ENCODE measurements around the gene CDHR3.

CDHR3 gene

DNA sequence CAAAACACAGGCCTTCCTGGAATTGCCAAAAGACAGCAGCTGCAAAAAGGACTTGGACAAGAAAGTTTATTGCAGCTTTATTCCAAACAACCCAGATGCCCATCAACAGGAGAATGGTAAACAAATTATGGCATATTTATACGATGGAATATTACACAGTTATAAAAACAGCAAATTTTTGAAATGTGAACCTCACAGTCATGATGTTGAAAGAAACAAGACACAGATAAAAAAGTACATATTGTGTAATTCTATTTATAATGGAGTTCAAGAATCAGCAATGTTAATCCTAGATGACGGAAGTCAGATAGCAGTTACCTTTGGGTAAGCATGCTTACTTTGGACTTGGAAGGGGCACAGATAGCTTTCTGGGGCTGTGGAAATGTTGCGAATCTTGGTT is 104.6 kb downstream of the CDHR3 start:
- DNase-seq (ENCODE audit: low read depth) = no peak

- DNase-seq (ENCODE audit: low read depth) = no peak
Measured at GRCh38 chr7:106068538-106068961, 105.5 kb downstream of the CDHR3 start.

DNA sequence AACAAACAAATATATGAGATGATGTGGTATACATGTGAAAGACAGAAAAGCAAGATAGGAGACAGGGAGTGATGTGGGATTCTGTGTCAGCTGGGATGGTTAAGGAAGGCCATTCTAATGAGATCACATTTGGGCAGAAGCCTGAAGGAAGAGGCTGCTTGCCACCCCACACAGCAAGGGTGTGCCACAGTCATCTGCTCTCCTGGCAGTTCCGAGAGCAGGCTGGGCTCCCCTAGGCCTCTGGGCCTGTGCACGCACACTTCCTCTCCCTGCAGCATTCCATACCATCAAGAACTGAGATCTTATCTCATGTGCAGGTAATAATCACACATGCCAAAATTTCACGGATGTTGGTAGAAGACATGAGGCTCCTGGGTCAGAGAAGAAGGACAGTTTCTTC is 105.9 kb downstream of the CDHR3 start:
- no peak for DNase-seq (ENCODE audit: low read depth)

DNA sequence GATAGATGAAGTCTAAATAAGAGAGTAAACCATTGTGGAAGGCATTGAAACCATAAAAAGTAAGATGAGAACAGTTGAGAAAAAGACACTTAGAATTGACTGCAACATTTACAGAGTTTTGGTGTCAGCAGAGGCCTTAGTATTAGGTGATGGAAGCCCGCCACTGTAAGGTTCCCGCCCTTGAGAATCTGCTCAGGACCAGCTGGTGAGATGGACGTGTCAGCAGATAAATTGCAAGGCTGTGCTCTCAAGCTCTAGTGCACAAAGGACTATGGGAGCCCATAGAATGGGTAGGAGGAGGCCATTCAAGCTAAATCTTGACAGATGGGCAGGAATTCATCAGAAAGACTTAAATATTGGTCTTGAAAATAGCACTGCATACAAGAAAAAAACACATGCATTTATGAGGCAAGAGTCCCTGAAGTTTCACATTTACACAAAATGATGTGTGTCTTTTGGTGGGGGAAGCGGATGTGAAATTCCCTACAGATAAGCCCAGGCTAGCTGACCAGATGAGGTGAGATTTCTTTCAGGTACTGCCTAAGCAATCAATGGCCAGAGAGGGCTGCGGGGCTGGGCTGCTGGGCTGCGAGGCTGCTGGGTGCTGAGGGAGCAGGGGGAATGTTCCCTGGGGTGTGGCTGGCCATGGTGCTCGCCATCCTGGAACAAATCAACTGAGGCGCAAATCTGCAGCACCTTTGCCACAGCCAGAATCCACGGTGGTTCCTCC is 106.6 kb downstream of the CDHR3 start:
- no peak for DNase-seq (ENCODE audit: low read depth)

GRCh38 chr7:106070201-106070551 is 107.1 kb downstream of the CDHR3 start:
- DNase-seq (ENCODE audit: low read depth) = no peak

DNA sequence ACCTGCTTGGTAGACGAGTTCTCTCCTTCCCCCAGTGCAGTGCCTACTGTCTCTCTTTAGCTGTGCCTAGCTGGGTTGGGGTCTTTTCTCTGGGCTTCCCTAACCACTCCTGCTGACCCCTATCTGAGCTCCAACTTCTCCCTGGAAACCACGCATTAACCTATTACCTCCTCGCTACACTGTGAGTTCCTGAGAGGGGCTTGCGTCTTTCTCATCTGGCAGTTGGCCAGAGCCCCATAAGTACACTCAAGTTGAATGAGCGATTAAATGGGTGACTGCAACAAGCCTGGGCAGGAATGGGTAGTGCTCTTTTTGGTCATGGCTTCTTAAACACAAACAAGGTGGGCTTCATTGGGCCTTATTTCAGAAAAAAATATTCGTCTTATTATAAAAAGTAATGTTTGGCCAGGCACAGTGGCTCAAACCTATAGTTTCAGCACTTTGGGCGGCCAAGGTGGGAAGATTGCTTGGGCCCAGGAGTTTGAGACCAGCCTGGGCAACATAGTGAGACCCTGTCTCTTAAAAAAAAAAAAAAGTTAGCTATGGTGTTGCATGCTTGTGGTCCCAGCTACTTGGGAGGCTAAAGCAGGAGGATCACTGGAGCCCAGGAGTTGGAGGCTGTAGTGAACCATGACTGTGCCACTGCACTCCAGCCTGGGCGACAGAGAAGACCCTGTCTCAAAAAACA is 107.6 kb downstream of the CDHR3 start:
- no peak for DNase-seq (ENCODE audit: low read depth)

DNA sequence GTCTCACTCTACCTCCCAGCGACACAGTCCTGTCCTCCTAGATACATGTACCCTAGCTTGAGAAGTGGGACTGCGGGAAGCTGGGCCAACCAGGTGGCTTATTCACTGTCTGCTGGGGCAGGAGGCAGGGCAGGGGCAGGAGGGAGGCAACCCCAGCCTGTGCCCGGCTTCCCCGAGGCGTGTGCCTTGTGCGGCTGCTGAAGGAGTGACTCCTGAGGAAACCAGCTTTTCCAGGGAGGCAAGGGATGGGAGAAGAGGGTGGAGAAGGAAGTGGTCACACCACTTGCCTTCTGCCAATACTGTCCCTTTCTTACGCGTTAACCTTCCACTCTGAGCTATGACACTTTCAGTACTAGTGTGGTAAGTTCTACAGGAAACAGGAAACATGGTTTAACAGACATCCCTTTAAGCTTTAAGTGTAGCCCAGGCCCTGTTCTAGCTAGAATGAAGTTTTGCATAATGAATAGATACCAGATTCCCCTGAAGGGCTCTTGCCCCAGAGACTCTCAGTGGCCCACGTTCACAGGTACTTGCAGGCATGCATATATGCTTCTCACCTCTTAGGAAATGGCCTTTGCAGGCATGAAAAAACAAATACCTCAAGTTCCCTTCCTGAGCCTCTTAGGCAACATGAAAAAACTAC is 108.4 kb downstream of the CDHR3 start:
- no peak for DNase-seq (ENCODE audit: low read depth)

- no peak for DNase-seq (ENCODE audit: low read depth)
Measured at GRCh38 chr7:106071999-106072714, 109.1 kb downstream of the CDHR3 start.

DNA sequence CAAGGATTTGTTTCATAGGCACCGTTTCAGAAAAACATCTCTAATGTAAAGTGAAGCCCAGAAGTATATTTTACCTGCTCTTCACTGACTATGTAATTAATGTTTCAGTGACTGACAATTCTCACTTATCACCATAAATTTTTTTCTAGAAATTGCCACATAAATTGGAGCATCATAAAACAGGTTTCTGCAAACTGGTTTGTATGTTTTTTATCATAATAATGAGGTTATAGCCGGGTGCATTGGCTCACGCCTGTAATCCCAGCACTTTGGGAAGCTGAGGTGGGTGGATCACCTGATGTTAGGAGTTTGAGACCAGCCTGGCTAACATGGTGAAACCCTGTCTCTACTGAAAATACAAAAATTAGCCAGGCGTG is 109.6 kb downstream of the CDHR3 start:
- DNase-seq (ENCODE audit: low read depth) = no peak

DNA sequence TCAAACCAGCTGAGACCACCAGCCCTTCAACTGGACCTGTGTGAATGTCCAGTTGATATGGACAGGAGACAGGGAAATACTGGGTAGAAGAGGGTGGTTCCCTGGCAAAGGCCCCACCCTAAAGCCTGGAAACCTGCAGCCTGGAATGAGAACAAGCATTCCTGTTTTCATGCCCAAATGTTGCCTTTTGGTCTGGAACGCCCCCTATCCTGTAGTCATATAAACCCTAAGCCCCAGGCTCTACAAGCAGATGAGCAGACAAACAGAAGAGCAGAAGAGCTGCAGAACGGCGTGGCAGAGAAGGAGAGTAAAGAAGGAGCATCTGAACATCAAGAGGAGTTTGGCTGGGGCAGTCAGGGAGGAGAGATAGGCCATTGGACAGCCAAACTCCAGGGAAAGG is 110.6 kb downstream of the CDHR3 start:
- DNase-seq (ENCODE audit: low read depth) = no peak

DNA sequence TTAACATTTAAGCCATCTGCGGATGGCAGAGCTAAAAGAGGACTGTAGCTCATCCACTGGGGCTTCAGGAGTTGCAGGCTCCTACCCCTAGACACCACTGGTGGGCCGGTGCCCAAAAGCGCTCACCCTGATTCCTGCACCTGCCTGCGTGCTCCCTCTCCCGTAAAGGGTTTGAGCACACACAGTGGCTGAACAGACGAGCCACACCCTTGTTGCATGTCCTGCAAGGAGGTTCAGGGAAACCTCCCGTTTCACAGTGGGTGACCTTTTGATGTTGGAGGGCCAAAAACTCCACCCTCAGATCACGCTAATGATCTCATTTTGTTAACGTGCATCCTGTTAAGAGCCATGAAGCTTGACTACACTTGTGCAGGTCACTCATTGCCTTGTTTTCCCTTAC is 111.2 kb downstream of the CDHR3 start:
- DNase-seq (ENCODE audit: low read depth) = no peak

DNA sequence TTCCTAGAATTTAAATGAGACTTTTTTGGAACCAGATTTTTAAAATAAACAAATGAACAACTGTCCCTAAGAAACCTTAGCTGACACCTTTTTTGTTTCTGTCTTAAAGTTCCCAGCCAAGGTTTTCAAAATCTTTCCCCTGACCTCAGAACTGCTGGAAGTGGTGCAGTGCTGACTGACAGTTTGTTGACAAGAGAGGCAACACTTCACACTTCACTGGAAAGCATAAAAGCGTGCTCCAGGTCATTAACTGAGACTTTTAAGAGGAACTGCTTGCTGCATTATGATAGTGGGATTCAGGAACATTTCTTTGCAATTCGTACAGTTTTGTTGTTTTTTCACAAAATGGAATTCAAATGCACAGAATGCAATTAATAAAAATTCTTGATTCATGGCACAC is 112.9 kb downstream of the CDHR3 start:
- no peak for DNase-seq (ENCODE audit: low read depth)

DNA sequence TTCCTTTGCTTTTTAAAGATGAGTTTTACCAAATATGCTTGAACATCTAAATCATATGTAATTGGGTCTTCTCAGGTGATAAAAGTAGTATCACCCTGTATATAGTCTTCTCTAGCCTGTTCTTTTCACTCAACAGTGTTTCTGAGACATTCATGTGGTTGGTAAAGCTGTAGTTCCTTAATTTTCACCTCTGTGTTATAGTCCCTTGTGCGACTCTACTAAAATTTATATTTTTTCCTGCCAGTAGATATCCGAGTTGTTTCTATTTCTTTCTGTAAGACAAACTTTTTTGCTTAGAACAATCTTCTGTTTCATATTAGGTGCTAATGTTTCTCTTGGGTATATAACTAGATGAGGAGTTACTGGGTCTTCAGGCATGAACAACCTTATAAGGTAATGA is 113.5 kb downstream of the CDHR3 start:
- no peak for DNase-seq (ENCODE audit: low read depth)

- DNase-seq (ENCODE audit: low read depth) = no peak
Measured at GRCh38 chr7:106080300-106080987, 117.4 kb downstream of the CDHR3 start.

- no peak for DNase-seq (ENCODE audit: low read depth)
Measured at GRCh38 chr7:106082087-106082854, 119.2 kb downstream of the CDHR3 start.
